HG02870 (cell line): ENCODE results near the gene OR7A17.

Experiments
- ATAC-seq: cut with Tn5 transposase; IDR thresholded peaks from one replicate; pipeline ENCODE4 v1.9.1; 2021; ENCODE audit warnings: mild to moderate bottlenecking, moderate library complexity; ENCODE audit not compliant: unreplicated experiment

OR7A17 gene

GRCh38 chr19:14886032-14886431 lies at the start of gene OR7A17:
OR7A17 (minus strand) TSS chr19:14886132; CDS start chr19:14881355, 4,777 bp downstream.
- ATAC-seq: no peak

GRCh38 chr19:14933506-14933905 lies 47.6 kb upstream of the OR7A17 start:
- ATAC-seq: no peak

- ATAC-seq: no peak
Measured at GRCh38 chr19:14916848-14917247, 30.9 kb upstream of the OR7A17 start.

GRCh38 chr19:14915116-14915515 lies 29.2 kb upstream of the OR7A17 start:
- no peak for ATAC-seq

- no peak for ATAC-seq
Measured at GRCh38 chr19:14906711-14907110, 20.8 kb upstream of the OR7A17 start.

GRCh38 chr19:14901675-14902260 lies 15.8 kb upstream of the OR7A17 start:
- no peak for ATAC-seq

- ATAC-seq: no peak
Measured at GRCh38 chr19:14890643-14891379, 4.9 kb upstream of the OR7A17 start.

GRCh38 chr19:14889994-14890642 lies 4.2 kb upstream of the OR7A17 start:
- ATAC-seq: no peak

- ATAC-seq: no peak
Measured at GRCh38 chr19:14871619-14872230, 14.2 kb downstream of the OR7A17 start.

GRCh38 chr19:14868497-14868896 lies 17.4 kb downstream of the OR7A17 start:
- ATAC-seq: no peak

- no peak for ATAC-seq
Measured at GRCh38 chr19:14848822-14849221, 37.1 kb downstream of the OR7A17 start, which contains the start of gene OR7A10. OR7A10 (minus strand) TSS chr19:14848922; CDS start chr19:14841877, 7,045 bp downstream.

- no peak for ATAC-seq
Measured at GRCh38 chr19:14843578-14843977, 42.4 kb downstream of the OR7A17 start.

- no peak for ATAC-seq
Measured at GRCh38 chr19:14843169-14843568, 42.8 kb downstream of the OR7A17 start.

GRCh38 chr19:14840206-14840605 lies 45.7 kb downstream of the OR7A17 start:
- ATAC-seq: no peak

- ATAC-seq: no peak
Measured at GRCh38 chr19:14837391-14837790, 48.5 kb downstream of the OR7A17 start.

- ATAC-seq: no peak
Measured at GRCh38 chr19:14835011-14835410, 50.9 kb downstream of the OR7A17 start, which contains the start of the genes OR7A5 and OR7C1. OR7A5 (minus strand) TSS chr19:14835185; CDS start chr19:14828241, 6,944 bp downstream. OR7C1 (minus strand) TSS chr19:14835185; CDS start chr19:14800136, 35,049 bp downstream.

- ATAC-seq: no peak
Measured at GRCh38 chr19:14830702-14831101, 55.2 kb downstream of the OR7A17 start.
